Spinal cord (tissue), 10 donors: ENCODE results near the gene TAF5L. TPM values are rescaled to one million over a fixed set of nuclear protein-coding genes. Genes with fewer than 3 reads are reported as not detected.
"Not testable (repeated sequence)": the region's sequence is repeated elsewhere in the genome, so short reads cannot be mapped to it uniquely, and the experiment has no call there.

Experiments used
- DNase-seq, 6 donors: peaks; one replicate each; pipeline versions ENCODE4 v3.0.0 to v3.0.0-alpha.2; 2013 to 2015; ENCODE audit warnings: low spot score in 6 of 6, low read depth in 4 of 6
- H3K27ac ChIP-seq: one replicate; pipeline ENCODE4 v1.5.1; 2013; ENCODE audit warnings: low read depth, low read length, control low read depth
- H3K27me3 ChIP-seq: one replicate; pipeline ENCODE4 v1.6.1; 2013; ENCODE audit warnings: low read length; ENCODE audit not compliant: control insufficient read depth, insufficient read depth
- H3K36me3 ChIP-seq: one replicate; pipeline ENCODE4 v1.6.1; 2013; ENCODE audit warnings: low read length; ENCODE audit not compliant: control insufficient read depth, insufficient read depth
- H3K4me1 ChIP-seq: one replicate; pipeline ENCODE4 v1.6.1; 2013; ENCODE audit warnings: low read length; ENCODE audit not compliant: control insufficient read depth, insufficient read depth
- H3K4me3 ChIP-seq: one replicate; pipeline ENCODE4 v1.5.1; 2013; ENCODE audit warnings: low read depth, low read length, control low read depth
- H3K9me3 ChIP-seq: one replicate; pipeline ENCODE4 v1.6.1; 2013; ENCODE audit warnings: low read length; ENCODE audit not compliant: control insufficient read depth, insufficient read depth
- WGBS: methylation state at CpG from one replicate; pipeline ENCODE4 v1.1.5; 2013; ENCODE audit warnings: missing lambda C conversion rate; ENCODE audit not compliant: insufficient coverage; 5-methylcytosine and 5-hydroxymethylcytosine counted together
- polyA plus RNA-seq, 2 donors: library from polyadenylated mRNA; unstranded; fragments of 120-200 nt; gene quantifications; one replicate each; pipeline ENCODE4 v1.2.1, GENCODE V29; 2013; ENCODE audit not compliant: insufficient read length in 2 of 2
- total RNA-seq, 2 donors: library from RNA; depleted of rRNA in 1 of 2; stranded (reverse); fragments of 120-200 nt in 1 of 2; fragments of >200 nt in 1 of 2; gene quantifications; one replicate each; pipeline versions ENCODE4 v1.2.3 to v1.2.4, GENCODE V29; 2013 to 2014
- donor health status: healthy.

Gene TAF5L
- total and polyA plus RNA-seq, 4 donors: 14.3 to 18.0 (median 16.9) TPM

- H3K27ac ChIP-seq: no peak overlapping the region
- H3K27me3 ChIP-seq: no peaks in the 10 kb centered on the region
- WGBS: 0% methylated on average over 1 of the region's 4 CpGs
- peak overlapping the region; percentile 92 for H3K4me3 ChIP-seq
- no peak for DNase-seq
- no peaks in the 10 kb centered on the region for H3K36me3 ChIP-seq
- H3K4me1 ChIP-seq: peaks cover 16% of the 10 kb centered on the region
- H3K9me3 ChIP-seq: no peaks in the 10 kb centered on the region
Measured at GRCh38 chr1:229627003-229627402, 1.1 kb upstream of the TAF5L start.

- Histone ChIP-seq H3K9me3 (no peaks in the 10 kb centered on the region), H3K4me3 (peak overlapping the region; percentile 92), H3K27ac (peak overlapping the region; percentile 47), H3K36me3 (no peaks in the 10 kb centered on the region), H3K27me3 (no peaks in the 10 kb centered on the region), H3K4me1 (peaks cover 16% of the 10 kb centered on the region)
- peak in 3 of 6 donors; percentile 3 to 36 (median 19) for DNase-seq
- 0% methylated on average over 56 of the region's 86 CpGs for WGBS
Measured at GRCh38 chr1:229625071-229625914, 629 bp downstream of the TAF5L start.

DNA sequence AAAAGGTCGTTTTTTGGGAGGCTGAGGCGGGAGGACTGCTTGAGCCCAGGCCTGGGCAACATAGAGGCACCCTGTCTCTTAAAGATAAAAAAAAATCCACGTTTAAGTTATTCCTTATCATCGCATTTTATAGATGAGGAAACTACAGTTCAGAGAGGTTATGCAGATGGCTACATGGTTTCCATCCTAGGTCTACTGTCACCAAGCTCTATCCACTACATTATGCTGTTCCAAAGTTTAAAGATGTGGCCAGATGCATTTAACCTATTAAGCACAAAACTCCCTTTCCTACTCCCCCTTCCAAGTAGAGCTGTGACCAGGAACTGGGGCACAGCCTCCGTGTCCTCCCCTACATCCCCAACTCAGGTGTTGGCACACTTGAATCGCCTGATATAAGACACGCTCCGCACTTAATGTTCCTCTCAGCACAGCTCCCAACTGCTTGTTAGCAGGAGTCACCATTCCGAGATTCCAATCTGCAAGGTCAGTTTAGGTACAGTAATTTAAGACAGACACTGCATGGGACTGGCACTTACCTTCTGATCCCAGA lies 1.3 kb downstream of the TAF5L start:
- no peaks in the 10 kb centered on the region for H3K36me3 ChIP-seq
- H3K9me3 ChIP-seq: no peaks in the 10 kb centered on the region
- H3K4me3 ChIP-seq: peak overlapping the region; percentile 83
- peak in 1 of 6 donors; percentile 0 for DNase-seq
- no peak overlapping the region for H3K27ac ChIP-seq
- H3K4me1 ChIP-seq: peaks cover 16% of the 10 kb centered on the region
- WGBS: 9% methylated on average over 5 of the region's 9 CpGs
- no peaks in the 10 kb centered on the region for H3K27me3 ChIP-seq

GRCh38 chr1:229623838-229624237 lies 2.1 kb downstream of the TAF5L start:
- DNase-seq: no peak
- no peaks in the 10 kb centered on the region for H3K27me3 ChIP-seq
- H3K9me3 ChIP-seq: no peaks in the 10 kb centered on the region
- H3K4me3 ChIP-seq: no peak overlapping the region
- no peak overlapping the region for H3K27ac ChIP-seq
- H3K4me1 ChIP-seq: peaks cover 16% of the 10 kb centered on the region
- 71% methylated on average over 1 of the region's 1 CpG for WGBS
- no peaks in the 10 kb centered on the region for H3K36me3 ChIP-seq

DNA sequence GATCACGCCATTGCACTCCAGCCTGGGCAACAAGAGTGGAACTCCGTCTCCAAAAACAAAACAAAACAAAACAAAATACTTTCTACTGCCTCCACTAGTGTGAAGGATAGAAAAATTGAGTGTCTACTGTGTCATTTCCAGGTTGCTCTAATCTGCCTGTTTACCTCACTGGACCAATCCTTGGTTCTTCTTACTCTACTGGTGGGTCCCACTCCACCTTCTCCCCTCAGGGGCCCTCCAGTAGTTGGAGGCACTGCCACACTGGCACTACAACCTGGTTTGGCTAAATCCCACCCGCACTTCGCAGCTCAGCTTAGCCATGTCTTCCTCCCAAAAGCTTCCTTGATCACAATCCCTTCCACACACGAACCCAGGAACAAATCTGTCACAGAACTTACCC lies 2.7 kb downstream of the TAF5L start:
- no peak overlapping the region for H3K27ac ChIP-seq
- H3K4me1 ChIP-seq: peaks cover 16% of the 10 kb centered on the region
- no peak overlapping the region for H3K4me3 ChIP-seq
- no peak for DNase-seq
- WGBS: 93% methylated on average over 3 of the region's 5 CpGs
- H3K27me3 ChIP-seq: no peaks in the 10 kb centered on the region
- H3K36me3 ChIP-seq: no peaks in the 10 kb centered on the region
- no peaks in the 10 kb centered on the region for H3K9me3 ChIP-seq

- 100% methylated on average over 3 of the region's 10 CpGs for WGBS
- H3K4me1 ChIP-seq: peaks cover 16% of the 10 kb centered on the region
- not testable (repeated sequence) for H3K4me3 ChIP-seq, H3K27ac ChIP-seq, H3K27me3 ChIP-seq, DNase-seq, H3K9me3 ChIP-seq, H3K36me3 ChIP-seq
Measured at GRCh38 chr1:229622641-229623120, 3.2 kb downstream of the TAF5L start.

DNA sequence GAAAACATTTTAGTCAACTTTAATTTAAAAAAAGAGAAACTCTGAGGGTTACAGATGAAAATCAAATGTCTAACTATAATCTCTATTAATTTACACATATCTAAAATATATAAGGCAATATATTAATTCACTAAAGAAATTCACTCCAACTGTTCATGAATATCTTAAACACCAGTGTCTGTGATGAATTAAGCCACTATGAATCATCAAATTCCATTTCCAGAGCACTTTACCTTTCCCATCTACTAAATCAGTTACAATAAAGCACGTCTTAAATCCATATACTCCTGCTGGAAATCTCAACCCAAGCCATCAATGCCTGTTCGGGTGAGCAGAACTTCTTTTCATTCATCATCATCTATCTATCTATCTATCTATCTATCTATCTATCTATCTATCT lies 4.3 kb downstream of the TAF5L start:
- Histone ChIP-seq H3K4me1 (peaks cover 16% of the 10 kb centered on the region), H3K9me3 (no peaks in the 10 kb centered on the region), H3K27me3 (no peaks in the 10 kb centered on the region), H3K36me3 (no peaks in the 10 kb centered on the region), H3K27ac (no peak overlapping the region), H3K4me3 (no peak overlapping the region)
- WGBS: no CpG with 5 or more reads among the region's 2 CpGs
- no peak for DNase-seq

DNA sequence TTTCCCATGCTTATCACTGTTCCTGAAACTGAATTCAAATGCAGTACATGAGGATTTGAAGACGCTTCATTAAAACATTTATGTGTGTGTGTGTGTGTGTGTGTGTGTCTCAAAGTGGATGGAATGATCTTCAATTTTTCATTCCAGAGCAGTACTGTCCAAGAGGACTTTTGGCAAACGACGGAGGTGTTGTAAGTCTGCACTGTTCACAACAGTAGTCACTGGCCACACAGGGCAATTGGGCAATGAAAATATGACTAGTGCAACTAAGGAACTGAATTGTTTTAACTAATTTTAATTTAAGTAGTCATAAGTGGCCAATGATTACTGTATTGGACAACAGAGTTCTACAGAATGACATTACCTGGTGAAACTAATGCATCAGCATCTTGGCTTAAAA lies 5.0 kb downstream of the TAF5L start:
- Histone ChIP-seq H3K9me3 (no peaks in the 10 kb centered on the region), H3K4me1 (peaks cover 12% of the 10 kb centered on the region), H3K36me3 (no peaks in the 10 kb centered on the region), H3K4me3 (no peak overlapping the region), H3K27ac (no peak overlapping the region), H3K27me3 (no peaks in the 10 kb centered on the region)
- DNase-seq: no peak
- 83% methylated on average over 1 of the region's 3 CpGs for WGBS

- H3K4me1 ChIP-seq: peaks cover 4% of the 10 kb centered on the region
- H3K36me3 ChIP-seq: no peaks in the 10 kb centered on the region
- no peak overlapping the region for H3K27ac ChIP-seq
- no peaks in the 10 kb centered on the region for H3K9me3 ChIP-seq
- DNase-seq: no peak
- H3K4me3 ChIP-seq: no peak overlapping the region
- H3K27me3 ChIP-seq: no peaks in the 10 kb centered on the region
- WGBS: 85% methylated on average over 5 of the region's 5 CpGs
Measured at GRCh38 chr1:229619614-229620013, 6.3 kb downstream of the TAF5L start.

DNA sequence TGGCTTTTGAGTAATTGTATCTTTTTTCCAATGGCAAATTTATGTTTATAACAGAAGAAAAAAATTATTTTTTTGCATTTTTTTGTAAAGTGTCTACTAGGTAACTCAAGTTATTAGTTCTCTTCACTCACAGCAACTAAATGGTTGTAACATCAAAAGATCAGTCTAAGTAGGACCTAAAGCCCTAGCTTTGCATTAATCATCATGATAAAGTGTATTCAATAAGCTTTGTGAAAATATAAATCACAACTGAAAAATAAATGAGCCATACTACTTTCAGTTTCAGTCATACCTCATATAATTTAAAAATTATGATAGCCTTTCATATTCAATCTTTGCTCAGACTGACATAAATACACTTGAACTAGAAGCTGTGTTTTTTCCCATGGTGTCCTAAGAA lies 6.9 kb downstream of the TAF5L start:
- no peaks in the 10 kb centered on the region for H3K4me1 ChIP-seq
- no peak overlapping the region for H3K4me3 ChIP-seq
- H3K9me3 ChIP-seq: no peaks in the 10 kb centered on the region
- no peak for DNase-seq
- no peak overlapping the region for H3K27ac ChIP-seq
- no peaks in the 10 kb centered on the region for H3K27me3 ChIP-seq
- peaks cover 3% of the 10 kb centered on the region for H3K36me3 ChIP-seq
